ENCODE results near the gene ICA1.

GRCh38 chr7:8151161-8151725, 110.7 kb downstream of the ICA1 start:
- TF ChIP-seq, protein P1, sequence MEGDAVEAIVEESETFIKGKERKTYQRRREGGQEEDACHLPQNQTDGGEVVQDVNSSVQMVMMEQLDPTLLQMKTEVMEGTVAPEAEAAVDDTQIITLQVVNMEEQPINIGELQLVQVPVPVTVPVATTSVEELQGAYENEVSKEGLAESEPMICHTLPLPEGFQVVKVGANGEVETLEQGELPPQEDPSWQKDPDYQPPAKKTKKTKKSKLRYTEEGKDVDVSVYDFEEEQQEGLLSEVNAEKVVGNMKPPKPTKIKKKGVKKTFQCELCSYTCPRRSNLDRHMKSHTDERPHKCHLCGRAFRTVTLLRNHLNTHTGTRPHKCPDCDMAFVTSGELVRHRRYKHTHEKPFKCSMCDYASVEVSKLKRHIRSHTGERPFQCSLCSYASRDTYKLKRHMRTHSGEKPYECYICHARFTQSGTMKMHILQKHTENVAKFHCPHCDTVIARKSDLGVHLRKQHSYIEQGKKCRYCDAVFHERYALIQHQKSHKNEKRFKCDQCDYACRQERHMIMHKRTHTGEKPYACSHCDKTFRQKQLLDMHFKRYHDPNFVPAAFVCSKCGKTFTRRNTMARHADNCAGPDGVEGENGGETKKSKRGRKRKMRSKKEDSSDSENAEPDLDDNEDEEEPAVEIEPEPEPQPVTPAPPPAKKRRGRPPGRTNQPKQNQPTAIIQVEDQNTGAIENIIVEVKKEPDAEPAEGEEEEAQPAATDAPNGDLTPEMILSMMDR (IDR thresholded peaks at IDR 0.05) = no peak
- TF ChIP-seq EP300 (IDR thresholded peaks at IDR 0.05) (no peak), POLR2A (IDR thresholded peaks at IDR 0.05) (no peak), POLR2AphosphoS5 (IDR thresholded peaks at IDR 0.05) (no peak)

All from stomach (tissue), 4 donors.